PC-3 (cell line): ENCODE data around the gene AMIGO3. TPM values are rescaled to one million over a fixed set of nuclear protein-coding genes. Genes with fewer than 3 reads are reported as not detected.

Experiments
- ATAC-seq: fragments of 200-7000 bp; cut with Tn5 transposase; 2 replicates; pipeline ENCODE4 v1.9.1; 2020; ENCODE audit warnings: mild to moderate bottlenecking, moderate library complexity
- BruUV-seq: library from RNA; stranded (reverse); fragments of 400-500 nt; replicated peaks from 2 replicates; lab custom pipeline; 2021; lab: Mats Ljungman, UMichigan
- CTCF ChIA-PET: fragments of 300-600 bp; sonication (Branson Sonifier 250); formaldehyde crosslinking; loops from one replicate; lab custom pipeline; 2022; ENCODE audit warnings: antibody characterized with exemption; lab: Charles Lee
- POLR2A ChIA-PET: fragments of 300-600 bp; sonication (Branson Sonifier 250); formaldehyde crosslinking; loops from one replicate; lab custom pipeline; 2022; ENCODE audit warnings: antibody characterized with exemption; ENCODE audit not compliant: unreplicated experiment; lab: Charles Lee
- DNase-seq: peaks from one replicate; pipeline ENCODE4 v3.0.0-alpha.2; 2015
- H2AFZ ChIP-seq: fragments of 300-600 bp; sonication (generic); 2 replicates; pipeline ENCODE4 v1.6.0; 2016; ENCODE audit warnings: antibody characterized with exemption, low read length
- H3F3A ChIP-seq: fragments of 300-600 bp; sonication (generic); one replicate; pipeline ENCODE4 v1.6.0; 2017; ENCODE audit warnings: antibody characterized with exemption, low read length, control low read depth, mild to moderate bottlenecking; ENCODE audit not compliant: unreplicated experiment
- H3K27ac ChIP-seq: fragments of 300-600 bp; sonication (generic); 2 replicates; pipeline ENCODE4 v1.5.1; 2016; ENCODE audit warnings: mild to moderate bottlenecking, low read length
- H3K27me3 ChIP-seq: fragments of 300-600 bp; sonication (generic); 2 replicates; pipeline ENCODE4 v1.6.1; 2016; ENCODE audit warnings: low read length, mixed read lengths
- H3K36me3 ChIP-seq: fragments of 300-600 bp; sonication (generic); 2 replicates; pipeline ENCODE4 v1.6.1; 2016; ENCODE audit warnings: low read depth, mixed run types, low read length, mixed read lengths
- H3K4me1 ChIP-seq: fragments of 300-600 bp; sonication (generic); 2 replicates; pipeline ENCODE4 v1.5.1; 2016; ENCODE audit warnings: low read length; ENCODE audit not compliant: insufficient read depth
- H3K4me2 ChIP-seq: fragments of 300-600 bp; sonication (generic); 2 replicates; pipeline ENCODE4 v1.6.0; 2016; ENCODE audit warnings: low read length
- H3K4me3 ChIP-seq: fragments of 300-600 bp; sonication (generic); 2 replicates; pipeline ENCODE4 v1.5.1; 2016; ENCODE audit warnings: mild to moderate bottlenecking, low read length, mixed read lengths
- H3K79me2 ChIP-seq: fragments of 300-600 bp; sonication (generic); 2 replicates; pipeline ENCODE4 v1.6.1; 2017; ENCODE audit warnings: low read length, mixed read lengths
- H3K9ac ChIP-seq: fragments of 300-600 bp; sonication (generic); 2 replicates; pipeline ENCODE4 v1.6.0; 2016; ENCODE audit warnings: mild to moderate bottlenecking, low read length
- H3K9me2 ChIP-seq: fragments of 300-600 bp; sonication (generic); replicated peaks from 2 replicates; pipeline ENCODE4 v1.6.1; 2016; ENCODE audit warnings: mixed run types, low read length, mixed read lengths
- H3K9me3 ChIP-seq: fragments of 300-600 bp; sonication (generic); 2 replicates; pipeline ENCODE4 v1.6.1; 2016; ENCODE audit warnings: low read length, mixed read lengths
- H4K20me1 ChIP-seq: fragments of 300-600 bp; sonication (generic); 2 replicates; pipeline ENCODE4 v1.6.1; 2016; ENCODE audit warnings: low read length, mixed read lengths
- EZH2 ChIP-seq: fragments of 300-600 bp; sonication (generic); IDR thresholded peaks from one replicate; pipeline ENCODE4 v1.6.1; 2017; ENCODE audit warnings: antibody characterized with exemption, mild to moderate bottlenecking, low read length; ENCODE audit not compliant: unreplicated experiment
- EZH2phosphoT487 ChIP-seq: fragments of 300-600 bp; sonication (generic); IDR thresholded peaks from 2 replicates; pipeline ENCODE4 v1.6.1; 2018; ENCODE audit warnings: mild to moderate bottlenecking, antibody characterized with exemption, low read length, borderline replicate concordance
- intact Hi-C: fragments of 100-400 bp; cut with micrococcal nuclease; formaldehyde crosslinking; loops from 2 replicates; pipeline ENCODE4 v1.9.0; 2023
- total RNA-seq: library from RNA; depleted of rRNA; stranded (reverse); fragments of >200 nt; gene quantifications from 2 replicates; pipeline ENCODE4 v1.2.3, GENCODE V29; 2014
- TF ChIP-seq, protein P1 (sequence below): fragments of 300-600 bp; sonication (generic); conservative IDR thresholded peaks from 2 replicates; pipeline ENCODE4 v1.5.1; 2017; ENCODE audit warnings: antibody characterized with exemption, low read depth, mild to moderate bottlenecking, low read length

AMIGO3 gene
- total RNA-seq, 1 experiment from 2014 or later, result 1.8 TPM

GRCh38 chr3:49729966-49730609, 10.6 kb upstream of the AMIGO3 start:
- intact Hi-C loops, result no loop called here
- Histone ChIP-seq H4K20me1 (no peaks in the 10 kb centered on the region), H3K9me3 (no peaks in the 10 kb centered on the region), H3K9ac (no peak overlapping the region), H3K79me2 (no peaks in the 10 kb centered on the region), H3K4me1 (no peaks in the 10 kb centered on the region), H3F3A (no peaks in the 10 kb centered on the region), H3K36me3 (peaks cover 26% of the 10 kb centered on the region; the same call in 1 of the 2 replicates), H3K9me2 (no peaks in the 10 kb centered on the region), H3K27me3 (no peaks in the 10 kb centered on the region), H3K4me3 (no peak overlapping the region), H3K4me2 (no peak overlapping the region), H3K27ac (no peak overlapping the region), H2AFZ (no peak overlapping the region)
- TF ChIP-seq EZH2phosphoT487 (no peak), EZH2 (no peak)
- TF ChIP-seq, protein P1, sequence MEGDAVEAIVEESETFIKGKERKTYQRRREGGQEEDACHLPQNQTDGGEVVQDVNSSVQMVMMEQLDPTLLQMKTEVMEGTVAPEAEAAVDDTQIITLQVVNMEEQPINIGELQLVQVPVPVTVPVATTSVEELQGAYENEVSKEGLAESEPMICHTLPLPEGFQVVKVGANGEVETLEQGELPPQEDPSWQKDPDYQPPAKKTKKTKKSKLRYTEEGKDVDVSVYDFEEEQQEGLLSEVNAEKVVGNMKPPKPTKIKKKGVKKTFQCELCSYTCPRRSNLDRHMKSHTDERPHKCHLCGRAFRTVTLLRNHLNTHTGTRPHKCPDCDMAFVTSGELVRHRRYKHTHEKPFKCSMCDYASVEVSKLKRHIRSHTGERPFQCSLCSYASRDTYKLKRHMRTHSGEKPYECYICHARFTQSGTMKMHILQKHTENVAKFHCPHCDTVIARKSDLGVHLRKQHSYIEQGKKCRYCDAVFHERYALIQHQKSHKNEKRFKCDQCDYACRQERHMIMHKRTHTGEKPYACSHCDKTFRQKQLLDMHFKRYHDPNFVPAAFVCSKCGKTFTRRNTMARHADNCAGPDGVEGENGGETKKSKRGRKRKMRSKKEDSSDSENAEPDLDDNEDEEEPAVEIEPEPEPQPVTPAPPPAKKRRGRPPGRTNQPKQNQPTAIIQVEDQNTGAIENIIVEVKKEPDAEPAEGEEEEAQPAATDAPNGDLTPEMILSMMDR, result no peak
- ATAC-seq (no peak), DNase-seq (no peak)
- CTCF ChIA-PET, result no interaction called here
- POLR2A ChIA-PET, result no interaction called here
- BruUV-seq, result no TSS peak

DNA sequence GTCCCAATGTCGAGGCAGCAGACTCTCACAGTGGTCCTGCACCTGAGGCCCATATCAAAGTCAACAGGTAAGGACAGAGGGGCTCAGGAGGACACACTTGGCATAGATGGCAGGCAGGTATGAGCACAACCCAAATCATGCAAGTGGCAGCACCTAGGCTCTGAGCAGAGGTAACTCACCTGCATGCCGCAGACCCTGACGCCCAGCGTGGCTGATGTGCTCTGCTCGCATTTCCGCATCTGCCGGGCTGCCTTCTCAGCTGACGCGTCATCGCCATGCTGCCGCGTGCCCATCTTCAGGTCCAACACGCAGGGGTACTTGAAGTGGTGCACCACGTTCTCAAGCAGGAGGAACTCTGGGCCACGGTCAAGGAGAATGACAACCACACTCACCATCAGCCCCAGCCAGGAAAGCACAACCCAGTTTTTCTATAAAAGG, 8.5 kb upstream of the AMIGO3 start:
- Histone ChIP-seq H3K9me2 (no peaks in the 10 kb centered on the region), H4K20me1 (no peaks in the 10 kb centered on the region), H3K4me3 (no peak overlapping the region), H3F3A (no peaks in the 10 kb centered on the region), H3K9me3 (no peaks in the 10 kb centered on the region), H3K9ac (no peak overlapping the region), H3K27me3 (no peaks in the 10 kb centered on the region), H3K4me2 (no peak overlapping the region), H3K4me1 (peaks cover 10% of the 10 kb centered on the region), H3K79me2 (peaks cover 7% of the 10 kb centered on the region), H3K27ac (no peak overlapping the region), H3K36me3 (peaks cover 18% of the 10 kb centered on the region; the same call in 1 of the 2 replicates), H2AFZ (no peak overlapping the region)
- ATAC-seq (no peak), DNase-seq (no peak)
- ChIA-PET CTCF (no interaction called here), POLR2A (no interaction called here)
- BruUV-seq, result no TSS peak
- TF ChIP-seq EZH2phosphoT487, result no peak
- TF ChIP-seq EZH2, result no peak
- TF ChIP-seq, protein P1, result no peak
- intact Hi-C loops, result no loop called here
